Measurements from ENCODE around the gene SPRR1A. TPM values are rescaled to one million over a fixed set of nuclear protein-coding genes. Genes with fewer than 3 reads are reported as not detected.

The SPRR1A gene
- total and polyA plus RNA-seq, 2 of the 13 experiments (the other 11 are each of a cell fraction or from before 2014, with no cell fraction given), result not detected

DNA sequence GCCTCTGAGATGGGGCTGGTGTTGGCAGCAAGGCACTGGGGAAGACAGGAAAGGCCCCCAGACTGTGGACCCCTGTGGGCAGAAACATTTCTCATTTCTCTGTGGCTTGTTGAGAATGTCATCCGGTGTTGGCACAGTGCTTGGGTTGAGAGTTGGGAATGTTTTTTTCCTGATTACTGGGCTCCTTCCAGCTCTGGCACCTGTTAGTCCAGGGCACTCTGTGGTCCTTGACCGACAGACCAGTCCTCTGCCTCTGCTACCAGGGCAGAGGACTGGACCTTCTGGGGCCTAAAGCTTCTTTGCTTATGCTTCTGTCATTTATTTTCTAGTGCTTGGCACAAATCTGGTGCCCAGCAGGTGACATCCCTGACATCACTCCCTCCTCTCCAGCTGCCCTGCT, 41.7 kb upstream of the SPRR1A start:
- no peak for FAIRE-seq
- DNase-seq (ENCODE audit: low spot score), result no peak
- Histone ChIP-seq H2AFZ (ENCODE audit: low read length) (no peak overlapping the region), H3K27me3 (ENCODE audit: control insufficient read depth in 1 of 2, insufficient read depth in 2 of 2, low read length in 2 of 2) (0 out of 5 replicates have a peak, but pooled peaks cover 0 to 4% of the 10 kb centered on the region in 2 experiments), H3K9ac (ENCODE audit: insufficient read depth, low read depth, low read length) (no peak overlapping the region), H3K4me2 (ENCODE audit: low read depth, low read length) (no peak overlapping the region), H3K4me1 (ENCODE audit: insufficient read depth, low read length) (no peaks in the 10 kb centered on the region), H3K79me2 (ENCODE audit: insufficient read depth, low read length) (no peaks in the 10 kb centered on the region), H4K20me1 (ENCODE audit: insufficient read depth, low read length) (no peaks in the 10 kb centered on the region), H3K36me3 (replicated peaks in 1 of 2; ENCODE audit: control insufficient read depth in 1 of 2, insufficient read depth in 2 of 2, low read length in 2 of 2) (no peaks in the 10 kb centered on the region), H3K27ac (ENCODE audit: extremely low read length, insufficient read depth, low read length) (no peak overlapping the region), H3K9me3 (ENCODE audit: low read length) (no peaks in the 10 kb centered on the region), H3K4me3 (replicated peaks in 1 of 3; ENCODE audit: insufficient read depth in 1 of 3, low read depth in 2 of 3, low read length in 3 of 3) (no peak overlapping the region)
- in situ Hi-C loops (cut with HindIII; ENCODE audit: extremely low pct_ligation_motif_present, low pct_unique_long_range_greater_than_20kb), result no loop called here
- no TSS peak for BruUV-seq (replicated peaks)
- intact Hi-C loops (cut with micrococcal nuclease; ENCODE audit: unreplicated experiment), result no loop called here
- 0% methylated on average over 2 of the region's 2 CpGs for WGBS (ENCODE audit: low lambda C conversion rate)
- ATAC-seq, result no peak
- POLR2A ChIA-PET, result no interaction called here
- CTCF ChIA-PET (ENCODE audit: low intra/inter-chr PET ratio, low total read pairs), result no interaction called here
- TF ChIP-seq ZNF563 (CRISPR knock-in tag; IDR thresholded peaks at IDR 0.05) (no peak), MXD4 (CRISPR knock-in tag; IDR thresholded peaks at IDR 0.05) (no peak), HCFC1 (IDR thresholded peaks at IDR 0.05; ENCODE audit: low read depth, low read length) (no peak), ZNF44 (CRISPR knock-in tag; IDR thresholded peaks at IDR 0.05) (no peak), NBN (conservative IDR thresholded peaks at IDR 0.05) (no peak), BHLHE40 (IDR thresholded peaks at IDR 0.05; ENCODE audit: low read length) (no peak), ZNF333 (CRISPR knock-in tag; IDR thresholded peaks at IDR 0.05; ENCODE audit: borderline replicate concordance) (no peak), RBFOX2 (IDR thresholded peaks at IDR 0.05; ENCODE audit: low read depth, low read length) (no peak), MTF1 (CRISPR knock-in tag; IDR thresholded peaks at IDR 0.05) (no peak), ZBTB1 (CRISPR knock-in tag; IDR thresholded peaks at IDR 0.05; ENCODE audit: borderline replicate concordance) (no peak), CBFB (CRISPR knock-in tag; IDR thresholded peaks at IDR 0.05) (no peak), TEAD2 (CRISPR knock-in tag; IDR thresholded peaks at IDR 0.05) (no peak), PTBP1 (IDR thresholded peaks at IDR 0.05; ENCODE audit: low read depth, low read length, poor library complexity, severe bottlenecking) (no peak), ZNF556 (CRISPR knock-in tag; IDR thresholded peaks at IDR 0.05; ENCODE audit: borderline replicate concordance) (no peak), NFE2L1 (CRISPR knock-in tag; IDR thresholded peaks at IDR 0.05; ENCODE audit: borderline replicate concordance) (no peak)
- TF ChIP-seq, protein P1, sequence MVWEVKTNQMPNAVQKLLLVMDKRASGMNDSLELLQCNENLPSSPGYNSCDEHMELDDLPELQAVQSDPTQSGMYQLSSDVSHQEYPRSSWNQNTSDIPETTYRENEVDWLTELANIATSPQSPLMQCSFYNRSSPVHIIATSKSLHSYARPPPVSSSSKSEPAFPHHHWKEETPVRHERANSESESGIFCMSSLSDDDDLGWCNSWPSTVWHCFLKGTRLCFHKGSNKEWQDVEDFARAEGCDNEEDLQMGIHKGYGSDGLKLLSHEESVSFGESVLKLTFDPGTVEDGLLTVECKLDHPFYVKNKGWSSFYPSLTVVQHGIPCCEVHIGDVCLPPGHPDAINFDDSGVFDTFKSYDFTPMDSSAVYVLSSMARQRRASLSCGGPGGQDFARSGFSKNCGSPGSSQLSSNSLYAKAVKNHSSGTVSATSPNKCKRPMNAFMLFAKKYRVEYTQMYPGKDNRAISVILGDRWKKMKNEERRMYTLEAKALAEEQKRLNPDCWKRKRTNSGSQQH (CRISPR knock-in tag; IDR thresholded peaks at IDR 0.05; ENCODE audit: low read depth), result no peak
- TF ChIP-seq, protein P2, sequence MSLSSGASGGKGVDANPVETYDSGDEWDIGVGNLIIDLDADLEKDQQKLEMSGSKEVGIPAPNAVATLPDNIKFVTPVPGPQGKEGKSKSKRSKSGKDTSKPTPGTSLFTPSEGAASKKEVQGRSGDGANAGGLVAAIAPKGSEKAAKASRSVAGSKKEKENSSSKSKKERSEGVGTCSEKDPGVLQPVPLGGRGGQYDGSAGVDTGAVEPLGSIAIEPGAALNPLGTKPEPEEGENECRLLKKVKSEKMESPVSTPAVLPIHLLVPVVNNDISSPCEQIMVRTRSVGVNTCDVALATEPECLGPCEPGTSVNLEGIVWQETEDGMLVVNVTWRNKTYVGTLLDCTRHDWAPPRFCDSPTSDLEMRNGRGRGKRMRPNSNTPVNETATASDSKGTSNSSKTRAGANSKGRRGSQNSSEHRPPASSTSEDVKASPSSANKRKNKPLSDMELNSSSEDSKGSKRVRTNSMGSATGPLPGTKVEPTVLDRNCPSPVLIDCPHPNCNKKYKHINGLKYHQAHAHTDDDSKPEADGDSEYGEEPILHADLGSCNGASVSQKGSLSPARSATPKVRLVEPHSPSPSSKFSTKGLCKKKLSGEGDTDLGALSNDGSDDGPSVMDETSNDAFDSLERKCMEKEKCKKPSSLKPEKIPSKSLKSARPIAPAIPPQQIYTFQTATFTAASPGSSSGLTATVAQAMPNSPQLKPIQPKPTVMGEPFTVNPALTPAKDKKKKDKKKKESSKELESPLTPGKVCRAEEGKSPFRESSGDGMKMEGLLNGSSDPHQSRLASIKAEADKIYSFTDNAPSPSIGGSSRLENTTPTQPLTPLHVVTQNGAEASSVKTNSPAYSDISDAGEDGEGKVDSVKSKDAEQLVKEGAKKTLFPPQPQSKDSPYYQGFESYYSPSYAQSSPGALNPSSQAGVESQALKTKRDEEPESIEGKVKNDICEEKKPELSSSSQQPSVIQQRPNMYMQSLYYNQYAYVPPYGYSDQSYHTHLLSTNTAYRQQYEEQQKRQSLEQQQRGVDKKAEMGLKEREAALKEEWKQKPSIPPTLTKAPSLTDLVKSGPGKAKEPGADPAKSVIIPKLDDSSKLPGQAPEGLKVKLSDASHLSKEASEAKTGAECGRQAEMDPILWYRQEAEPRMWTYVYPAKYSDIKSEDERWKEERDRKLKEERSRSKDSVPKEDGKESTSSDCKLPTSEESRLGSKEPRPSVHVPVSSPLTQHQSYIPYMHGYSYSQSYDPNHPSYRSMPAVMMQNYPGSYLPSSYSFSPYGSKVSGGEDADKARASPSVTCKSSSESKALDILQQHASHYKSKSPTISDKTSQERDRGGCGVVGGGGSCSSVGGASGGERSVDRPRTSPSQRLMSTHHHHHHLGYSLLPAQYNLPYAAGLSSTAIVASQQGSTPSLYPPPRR (CRISPR knock-in tag; IDR thresholded peaks at IDR 0.05; ENCODE audit: borderline replicate concordance), result no peak
- TF ChIP-seq, protein P3, sequence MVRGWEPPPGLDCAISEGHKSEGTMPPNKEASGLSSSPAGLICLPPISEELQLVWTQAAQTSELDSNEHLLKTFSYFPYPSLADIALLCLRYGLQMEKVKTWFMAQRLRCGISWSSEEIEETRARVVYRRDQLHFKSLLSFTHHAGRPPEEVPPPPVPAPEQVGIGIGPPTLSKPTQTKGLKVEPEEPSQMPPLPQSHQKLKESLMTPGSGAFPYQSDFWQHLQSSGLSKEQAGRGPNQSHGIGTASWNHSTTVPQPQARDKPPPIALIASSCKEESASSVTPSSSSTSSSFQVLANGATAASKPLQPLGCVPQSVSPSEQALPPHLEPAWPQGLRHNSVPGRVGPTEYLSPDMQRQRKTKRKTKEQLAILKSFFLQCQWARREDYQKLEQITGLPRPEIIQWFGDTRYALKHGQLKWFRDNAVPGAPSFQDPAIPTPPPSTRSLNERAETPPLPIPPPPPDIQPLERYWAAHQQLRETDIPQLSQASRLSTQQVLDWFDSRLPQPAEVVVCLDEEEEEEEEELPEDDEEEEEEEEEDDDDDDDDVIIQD (CRISPR knock-in tag; IDR thresholded peaks at IDR 0.05; ENCODE audit: low read depth), result no peak
- TF ChIP-seq, protein P4, sequence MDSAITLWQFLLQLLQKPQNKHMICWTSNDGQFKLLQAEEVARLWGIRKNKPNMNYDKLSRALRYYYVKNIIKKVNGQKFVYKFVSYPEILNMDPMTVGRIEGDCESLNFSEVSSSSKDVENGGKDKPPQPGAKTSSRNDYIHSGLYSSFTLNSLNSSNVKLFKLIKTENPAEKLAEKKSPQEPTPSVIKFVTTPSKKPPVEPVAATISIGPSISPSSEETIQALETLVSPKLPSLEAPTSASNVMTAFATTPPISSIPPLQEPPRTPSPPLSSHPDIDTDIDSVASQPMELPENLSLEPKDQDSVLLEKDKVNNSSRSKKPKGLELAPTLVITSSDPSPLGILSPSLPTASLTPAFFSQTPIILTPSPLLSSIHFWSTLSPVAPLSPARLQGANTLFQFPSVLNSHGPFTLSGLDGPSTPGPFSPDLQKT (CRISPR knock-in tag; IDR thresholded peaks at IDR 0.05; ENCODE audit: borderline replicate concordance), result no peak

All from HepG2 (cell line).